HG02840 (cell line): ENCODE results near the gene PAPLN.
"Not testable (repeated sequence)": the region's sequence is repeated elsewhere in the genome, so short reads cannot be mapped to it uniquely, and the experiment has no call there.

Experiments
- ATAC-seq: cut with Tn5 transposase; IDR thresholded peaks from one replicate; pipeline ENCODE4 v1.9.1; 2021; ENCODE audit warnings: mild to moderate bottlenecking, moderate library complexity, moderate number of reproducible peaks; ENCODE audit not compliant: unreplicated experiment, low FRiP score

Gene PAPLN

DNA sequence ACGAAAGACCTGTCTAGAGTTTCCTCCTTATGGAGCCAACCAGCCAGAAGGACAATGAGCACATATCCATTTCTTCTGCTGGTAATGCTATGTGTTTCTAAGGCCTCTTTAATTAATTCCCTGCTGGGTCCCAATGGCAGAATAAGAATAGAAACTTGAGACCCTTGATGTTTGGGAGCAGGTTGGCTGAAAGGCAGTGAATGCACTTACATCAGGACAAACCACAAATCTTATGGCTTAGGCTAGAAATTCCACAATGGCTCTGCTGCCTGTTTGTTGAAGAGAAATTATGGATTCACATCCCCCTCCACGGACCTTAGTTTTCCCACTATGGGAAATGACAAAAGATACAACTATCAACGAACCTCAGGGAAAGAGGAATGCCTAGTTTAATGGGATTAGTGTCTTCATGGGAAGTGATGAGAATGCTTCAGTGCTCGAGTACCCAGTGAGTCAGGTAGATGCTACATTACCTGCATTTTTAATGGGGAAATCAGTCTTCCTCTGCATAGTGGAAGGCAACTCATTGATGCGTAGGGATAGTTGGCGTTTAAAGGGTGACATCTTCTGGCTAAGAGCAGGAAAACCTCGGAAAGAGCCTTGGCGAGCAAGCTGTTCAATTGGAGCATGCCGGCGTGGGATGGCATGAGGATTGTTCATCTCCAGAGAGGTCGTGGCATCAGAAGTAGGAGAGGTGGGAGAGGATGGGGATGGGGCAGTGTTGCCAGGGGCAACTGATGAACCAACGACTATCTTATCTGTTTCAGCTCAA, 46.5 kb downstream of the PAPLN start:
- no peak for ATAC-seq

DNA sequence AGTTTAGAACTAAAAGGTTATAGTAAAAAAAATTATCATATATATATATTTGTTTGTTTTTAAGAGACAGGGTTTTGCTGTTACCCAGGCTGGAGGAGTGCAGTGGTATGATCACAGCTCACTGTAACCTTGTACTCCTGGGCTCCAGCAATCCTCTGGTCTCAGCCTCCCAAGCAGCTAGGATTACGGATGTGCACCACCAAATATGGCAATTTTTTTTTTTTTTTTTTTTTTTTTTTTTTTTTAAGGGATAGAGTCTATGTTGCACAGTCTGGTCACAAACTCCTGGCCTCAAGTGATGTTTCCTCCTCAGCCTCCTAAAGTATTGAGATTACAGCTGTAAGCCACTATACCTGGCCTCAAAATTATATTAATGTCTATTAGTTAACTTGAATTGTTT, 48.7 kb downstream of the PAPLN start:
- ATAC-seq, result no peak

DNA sequence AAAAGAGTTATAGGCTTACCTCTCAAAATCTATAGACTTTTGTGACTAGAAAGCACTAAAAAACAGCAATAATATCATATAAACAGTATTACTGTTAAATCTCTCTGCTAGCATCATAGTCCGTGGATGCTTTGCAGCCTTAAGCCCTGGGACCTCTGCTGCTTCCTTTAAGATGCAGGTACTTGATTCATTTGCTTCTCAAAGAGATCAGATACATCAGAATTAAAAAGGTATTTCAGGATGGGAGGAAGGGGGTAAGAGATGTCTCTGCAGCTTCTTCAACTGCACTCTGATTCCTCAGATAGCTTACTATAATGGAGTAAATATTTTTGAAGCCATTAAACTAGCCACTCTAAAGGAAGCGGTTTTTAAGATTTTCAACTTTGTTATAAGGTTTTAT, 49.3 kb downstream of the PAPLN start:
- no peak for ATAC-seq

DNA sequence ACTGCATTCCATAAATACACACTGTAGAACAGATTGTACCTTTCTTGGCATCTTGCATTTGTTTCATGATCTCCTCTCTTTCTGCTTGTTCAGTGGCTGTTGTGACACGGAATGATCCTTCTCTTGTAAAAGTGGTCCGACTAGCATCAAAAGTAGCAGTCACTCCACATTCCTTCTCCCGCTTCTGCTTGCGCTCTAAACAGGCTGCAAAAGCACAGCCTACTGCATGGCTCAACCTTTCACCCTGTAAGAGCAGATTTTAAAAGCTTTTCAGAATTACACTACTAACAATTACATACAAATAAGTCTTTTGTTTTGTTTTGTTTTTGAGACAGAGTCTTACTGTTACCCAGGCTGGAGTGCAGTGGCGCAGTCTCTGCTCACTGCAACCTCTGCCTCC, 49.8 kb downstream of the PAPLN start:
- ATAC-seq, result no peak

DNA sequence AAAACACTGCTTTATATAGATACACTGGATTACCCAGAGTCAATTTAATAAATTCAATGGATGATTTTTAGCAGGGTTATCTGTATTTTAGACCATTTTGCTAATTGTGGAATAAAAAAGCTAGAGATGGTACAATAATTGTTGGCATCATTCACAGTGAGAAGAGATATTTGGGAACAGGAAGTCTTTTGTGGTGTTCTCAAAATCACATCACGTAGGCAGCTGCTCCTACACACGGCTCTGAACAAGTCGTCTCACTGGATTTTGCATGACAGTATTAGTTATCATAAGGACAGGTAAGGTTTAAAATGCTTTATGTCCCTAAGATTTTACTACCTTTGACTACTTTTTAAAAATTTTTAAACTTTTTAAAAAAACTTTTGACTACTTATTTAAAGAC, 52.0 kb downstream of the PAPLN start:
- no peak for ATAC-seq

DNA sequence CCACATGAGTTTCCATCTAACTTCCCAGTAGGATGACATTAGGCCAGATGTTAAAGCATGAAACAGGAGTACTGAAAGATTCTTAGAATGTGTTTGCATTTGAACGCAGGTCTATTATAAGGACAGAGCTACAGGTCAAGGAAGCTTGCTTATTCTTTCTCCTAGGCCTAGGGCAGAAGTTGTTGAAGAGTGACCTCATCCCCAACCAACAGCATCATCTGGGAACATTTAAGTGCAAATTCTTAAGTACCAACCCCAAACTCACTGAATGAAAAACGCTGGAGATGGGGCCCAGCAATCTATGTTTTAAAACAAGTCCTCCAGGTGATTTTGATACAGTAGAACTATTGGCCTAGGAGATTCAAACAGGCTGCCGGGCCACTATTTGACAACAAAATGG, 52.4 kb downstream of the PAPLN start:
- no peak for ATAC-seq

DNA sequence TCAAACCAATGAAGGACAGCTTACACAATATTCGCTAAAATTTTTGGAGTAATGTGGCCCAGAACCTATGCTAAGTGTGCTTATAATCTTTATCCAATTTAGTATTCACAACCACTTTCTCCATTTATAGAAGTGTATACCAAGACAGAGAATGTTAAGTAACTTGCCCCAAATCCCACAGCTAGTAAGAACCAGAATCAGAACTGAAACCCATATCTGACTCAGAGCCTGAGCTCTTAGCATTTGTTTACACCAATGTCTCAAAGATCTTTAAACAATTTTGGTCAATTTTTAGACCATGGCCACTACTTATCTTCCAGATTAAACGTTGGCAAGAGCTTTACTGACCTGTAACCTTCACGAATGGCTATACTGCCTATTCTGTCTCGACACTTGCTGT, 53.0 kb downstream of the PAPLN start:
- ATAC-seq, result peak; percentile 80

DNA sequence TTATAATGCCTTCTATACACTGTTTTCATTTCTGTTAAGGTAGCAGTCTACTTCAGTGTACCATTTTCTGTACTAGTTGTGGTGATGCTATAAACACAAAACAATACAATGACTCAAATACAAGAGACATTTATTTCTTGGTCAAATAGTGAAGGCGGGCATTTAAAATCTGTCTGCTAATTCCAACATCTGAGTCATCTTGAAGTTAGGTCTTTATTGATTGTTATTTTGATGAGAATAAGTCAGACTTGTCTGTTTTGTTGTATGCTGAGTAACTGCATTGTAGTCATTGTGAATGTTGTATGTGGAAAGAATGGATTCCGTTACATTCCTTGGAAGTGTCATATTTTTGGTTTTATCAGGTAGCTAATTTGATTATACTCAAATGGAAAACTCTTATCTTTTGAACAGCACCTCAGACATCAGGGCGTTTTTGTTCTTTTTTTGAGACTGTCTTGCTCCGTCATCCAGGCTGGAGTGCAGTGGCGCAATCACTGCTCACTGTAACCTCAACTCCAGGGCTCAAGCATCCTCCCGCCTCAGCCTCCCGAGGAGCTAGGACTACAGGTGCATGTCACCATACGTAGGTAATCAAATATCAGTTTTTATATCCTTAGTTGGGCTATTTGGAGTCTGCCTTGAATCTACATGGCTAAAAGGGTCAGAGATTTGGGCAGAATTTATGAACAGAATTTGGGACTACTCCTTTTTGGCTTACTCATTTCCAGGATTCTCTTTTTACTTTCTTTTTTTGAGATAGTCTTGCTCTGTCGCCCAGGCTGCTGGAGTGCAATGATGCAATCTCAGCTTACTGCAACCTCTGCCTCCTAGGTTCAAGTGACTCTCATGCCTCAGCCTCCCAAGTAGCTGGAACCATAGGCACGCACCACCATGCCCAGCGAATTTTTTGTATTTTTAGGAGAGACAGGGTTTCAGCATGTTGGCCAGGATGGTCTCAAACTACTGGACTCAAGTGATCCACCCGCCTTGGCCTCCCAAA, 56.8 kb downstream of the PAPLN start:
- no peak for ATAC-seq

DNA sequence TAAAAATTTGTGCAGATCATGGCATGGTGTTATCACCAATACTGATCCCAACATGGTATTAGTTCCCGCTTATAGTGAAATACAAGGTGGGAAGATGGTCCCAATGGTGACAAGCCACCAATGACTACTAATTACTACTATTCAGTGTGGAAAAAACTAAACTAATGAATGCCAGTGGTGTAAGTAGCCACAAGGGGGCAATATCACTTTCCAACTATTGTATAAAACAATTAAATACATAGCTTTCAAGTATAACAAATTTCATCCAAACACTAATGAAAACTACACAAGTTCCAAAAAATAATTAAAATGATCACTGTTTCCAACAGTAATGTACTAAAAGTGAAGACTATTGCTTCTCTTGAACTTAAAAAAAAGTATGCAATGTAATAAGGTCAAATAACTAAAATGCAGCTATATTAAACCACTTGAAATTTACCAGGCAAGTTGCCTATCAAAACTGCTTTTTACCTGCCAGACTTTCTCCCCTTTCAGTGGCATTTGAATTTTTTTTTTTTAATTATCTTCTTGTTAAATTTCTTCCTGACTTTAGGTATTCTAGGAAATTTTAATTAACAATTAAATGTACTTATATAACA, 58.0 kb downstream of the PAPLN start:
- ATAC-seq, result no peak

DNA sequence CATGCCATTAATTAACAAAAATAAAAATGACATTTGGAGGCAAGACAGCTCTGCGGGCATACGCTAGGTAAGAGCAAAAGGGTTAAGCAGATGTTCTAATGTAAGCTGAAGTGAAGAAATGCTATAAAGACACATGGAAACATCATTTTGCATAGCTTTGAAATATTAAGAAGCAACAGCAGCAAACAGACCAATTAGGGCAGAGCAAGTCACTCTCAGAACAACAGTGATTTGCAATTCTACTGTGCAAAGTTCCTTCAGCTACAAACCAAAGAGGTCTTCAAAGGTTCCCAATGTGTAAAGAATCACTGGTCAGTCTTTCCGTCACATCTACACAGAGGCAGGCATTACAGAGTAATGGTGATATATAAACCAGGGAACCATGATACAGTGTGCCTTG, 68.2 kb downstream of the PAPLN start:
- no peak for ATAC-seq

DNA sequence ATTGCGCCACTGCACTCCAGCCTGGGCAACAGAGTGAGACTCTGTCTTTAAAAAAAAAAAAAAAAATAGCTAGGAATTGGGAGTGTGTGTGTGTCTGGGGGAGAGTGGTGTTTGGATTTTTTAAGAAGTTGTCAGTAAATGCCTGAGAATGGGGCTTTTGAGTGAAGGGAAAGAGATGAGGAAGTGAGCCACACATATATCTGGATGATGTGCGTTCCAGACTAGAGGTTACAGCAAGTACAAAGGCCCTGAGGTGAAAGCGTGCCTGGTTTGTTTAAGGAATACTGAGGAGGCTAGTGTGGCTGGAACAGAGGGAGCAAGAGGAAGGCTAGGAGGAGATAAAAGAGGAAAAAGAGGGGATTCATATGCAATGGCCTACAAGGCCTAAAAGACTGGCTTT, 70.0 kb downstream of the PAPLN start:
- ATAC-seq, result no peak

DNA sequence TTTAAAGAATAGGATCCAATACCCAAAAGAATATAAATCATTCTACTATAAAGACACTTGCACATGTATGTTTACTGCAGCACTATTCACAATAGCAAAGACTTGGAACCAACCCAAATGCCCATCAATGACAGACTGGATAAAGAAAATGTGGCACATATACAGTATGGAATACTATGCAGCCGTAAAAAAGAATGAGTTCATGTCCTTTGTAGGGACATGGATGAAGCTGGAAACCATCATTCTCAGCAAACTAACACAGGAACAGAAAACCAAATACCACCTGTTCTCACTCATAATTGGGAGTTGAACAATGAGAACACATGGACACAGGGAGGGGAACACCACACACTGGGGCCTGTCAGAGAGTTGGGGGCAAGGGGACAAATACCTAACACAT, 71.9 kb downstream of the PAPLN start:
- not testable (repeated sequence) for ATAC-seq

DNA sequence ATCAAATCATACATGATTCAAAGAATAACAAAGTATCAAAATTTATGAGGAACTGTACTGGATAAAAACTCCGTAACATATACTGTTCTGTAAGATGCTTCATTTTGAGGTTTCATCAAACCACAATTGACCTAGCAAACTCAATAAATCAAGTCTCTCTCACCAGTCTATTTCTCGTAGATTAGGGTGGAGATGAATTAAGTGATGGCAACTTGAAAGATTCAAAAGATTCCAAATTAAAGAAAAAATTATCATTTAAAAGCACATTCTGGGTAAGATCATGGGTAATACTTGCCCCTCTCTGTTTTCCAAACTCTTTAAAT, 74.4 kb downstream of the PAPLN start:
- ATAC-seq, result no peak

DNA sequence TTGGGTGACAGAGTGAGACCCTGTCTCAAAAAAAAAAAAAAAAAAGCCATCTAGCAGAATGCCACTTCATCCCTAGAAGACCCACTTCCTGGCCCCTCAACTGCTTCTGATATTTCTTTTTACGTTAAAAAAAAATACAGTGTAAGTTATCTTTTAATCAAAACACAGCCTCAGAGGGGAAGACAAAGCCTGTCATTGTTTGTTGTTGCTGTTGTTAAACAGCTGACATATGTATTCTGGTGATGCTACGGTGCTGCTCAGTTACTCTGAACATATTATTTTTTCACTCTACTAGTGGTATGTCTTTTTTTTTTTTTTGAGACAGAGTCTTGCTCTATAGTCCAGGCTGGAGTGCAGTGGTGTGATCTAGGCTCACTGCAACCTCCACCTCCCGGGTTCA, 75.4 kb downstream of the PAPLN start:
- ATAC-seq, result no peak

DNA sequence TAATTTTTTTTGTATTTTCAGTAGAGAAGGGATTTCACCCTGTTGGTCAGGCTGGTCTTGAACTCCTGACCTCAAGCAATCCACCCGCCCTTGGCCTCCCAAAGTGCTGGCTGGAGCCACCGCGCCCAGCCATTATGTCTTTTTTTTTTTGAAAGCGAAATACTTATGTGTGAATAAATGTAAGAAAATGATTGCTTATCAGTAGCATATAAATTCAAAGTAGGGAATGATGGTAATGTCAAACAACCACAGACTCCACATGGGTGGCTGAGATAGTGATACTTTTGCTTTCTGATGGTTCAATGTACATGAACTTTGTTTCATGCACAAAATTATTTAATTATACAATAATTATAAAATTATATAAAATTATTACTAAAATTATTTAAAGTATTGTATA, 75.8 kb downstream of the PAPLN start:
- no peak for ATAC-seq

DNA sequence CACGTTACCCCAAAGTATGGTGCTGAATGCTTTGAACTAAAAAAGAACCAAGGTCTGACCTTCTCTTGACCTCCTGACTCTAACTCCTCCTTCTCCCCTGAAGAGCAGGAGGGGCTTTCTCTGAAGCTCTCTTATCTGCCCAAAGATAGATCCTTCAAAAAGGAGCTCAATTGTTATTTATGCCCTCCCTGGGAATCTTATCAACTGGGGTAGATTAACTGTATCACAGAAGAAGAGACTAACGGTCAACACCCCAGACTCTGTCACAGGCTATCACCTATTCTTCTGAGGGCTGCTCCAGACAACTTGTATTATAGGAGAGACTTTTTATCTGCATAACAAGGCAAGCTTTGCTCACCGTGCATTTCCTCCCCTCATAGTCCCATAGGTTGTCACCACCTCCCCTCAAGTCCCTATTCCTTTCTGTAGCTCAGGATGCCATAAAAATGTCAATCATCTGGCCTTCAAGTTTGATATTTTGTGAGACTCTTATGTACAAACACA, 86.6 kb downstream of the PAPLN start:
- ATAC-seq, result no peak
